ENCODE results near the gene RNFT2. TPM values are rescaled to one million over a fixed set of nuclear protein-coding genes. Genes with fewer than 3 reads are reported as not detected.
"Not testable (repeated sequence)": the region's sequence is repeated elsewhere in the genome, so short reads cannot be mapped to it uniquely, and the experiment has no call there.

RNFT2 gene
- total RNA-seq, 3 donors from 2014 or later = under 0.01 to 1.9 (median 1.6) TPM

GRCh38 chr12:116744766-116745165 is 6.7 kb downstream of the RNFT2 start:
- Histone ChIP-seq H3K4me1 (no peaks in the 10 kb centered on the region), H3K36me3 (no peaks in the 10 kb centered on the region), H3K27ac (no peak overlapping the region), H3K4me3 (no peak overlapping the region), H3K9me3 (no peaks in the 10 kb centered on the region), H3K27me3 (no peaks in the 10 kb centered on the region)
- no peak for TF ChIP-seq POLR2A (IDR thresholded peaks at IDR 0.05)
- no peak for TF ChIP-seq CTCF (IDR thresholded peaks at IDR 0.05)
- TF ChIP-seq POLR2AphosphoS5 (IDR thresholded peaks at IDR 0.05) = no peak
- peak in 1 of 2 donors; percentile 1 for DNase-seq (ENCODE audit: low spot score in 2 of 2)
- intact Hi-C loops (cut with DNase I; ENCODE audit: low total_unique reads) = no loop called here

GRCh38 chr12:116745554-116745953 is 7.4 kb downstream of the RNFT2 start:
- no peak for TF ChIP-seq POLR2AphosphoS5 (IDR thresholded peaks at IDR 0.05)
- no peak for TF ChIP-seq CTCF (IDR thresholded peaks at IDR 0.05)
- TF ChIP-seq POLR2A (IDR thresholded peaks at IDR 0.05) = no peak
- no peaks in the 10 kb centered on the region for H3K4me1 ChIP-seq
- H3K9me3 ChIP-seq = no peaks in the 10 kb centered on the region

GRCh38 chr12:116749884-116750283 is 11.8 kb downstream of the RNFT2 start:
- no peak for DNase-seq (ENCODE audit: low spot score in 2 of 2)
- H3K36me3 ChIP-seq = no peaks in the 10 kb centered on the region
- no peak overlapping the region for H3K4me3 ChIP-seq
- H3K27me3 ChIP-seq = no peaks in the 10 kb centered on the region
- H3K4me1 ChIP-seq = no peaks in the 10 kb centered on the region
- TF ChIP-seq POLR2A (IDR thresholded peaks at IDR 0.05) = no peak
- H3K9me3 ChIP-seq = no peaks in the 10 kb centered on the region
- intact Hi-C loops (cut with DNase I; ENCODE audit: low total_unique reads) = no loop called here
- no peak overlapping the region for H3K27ac ChIP-seq

More at GRCh38 chr12:116745554-116745953, 7.4 kb downstream of the RNFT2 start:
- DNase-seq (ENCODE audit: low spot score in 2 of 2) = no peak
- H3K27ac ChIP-seq = no peak overlapping the region
- H3K36me3 ChIP-seq = no peaks in the 10 kb centered on the region
- no peak overlapping the region for H3K4me3 ChIP-seq
- no peaks in the 10 kb centered on the region for H3K27me3 ChIP-seq
- intact Hi-C loops (cut with DNase I; ENCODE audit: low total_unique reads) = no loop called here

GRCh38 chr12:116750298-116750697 is 12.2 kb downstream of the RNFT2 start:
- H3K36me3 ChIP-seq = no peaks in the 10 kb centered on the region
- intact Hi-C loops (cut with DNase I; ENCODE audit: low total_unique reads) = no loop called here
- no peak overlapping the region for H3K4me3 ChIP-seq
- no peaks in the 10 kb centered on the region for H3K4me1 ChIP-seq
- H3K27ac ChIP-seq = no peak overlapping the region
- no peak for DNase-seq (ENCODE audit: low spot score in 2 of 2)
- no peaks in the 10 kb centered on the region for H3K27me3 ChIP-seq
- H3K9me3 ChIP-seq = no peaks in the 10 kb centered on the region
- TF ChIP-seq POLR2A (IDR thresholded peaks at IDR 0.05) (no peak), CTCF (IDR thresholded peaks at IDR 0.05) (no peak), POLR2AphosphoS5 (IDR thresholded peaks at IDR 0.05) (no peak)

- H3K27ac ChIP-seq; H3K27me3 ChIP-seq; H3K9me3 ChIP-seq; DNase-seq (ENCODE audit: low spot score in 2 of 2); H3K36me3 ChIP-seq; H3K4me1 ChIP-seq; intact Hi-C loops (cut with DNase I; ENCODE audit: low total_unique reads); H3K4me3 ChIP-seq: not testable (repeated sequence)
These were observed 16.0 kb downstream of the RNFT2 start for GRCh38 chr12:116754097-116754496.

GRCh38 chr12:116754783-116755182 is 16.7 kb downstream of the RNFT2 start:
- H3K9me3 ChIP-seq; DNase-seq (ENCODE audit: low spot score in 2 of 2); intact Hi-C loops (cut with DNase I; ENCODE audit: low total_unique reads); H3K4me3 ChIP-seq; H3K27ac ChIP-seq; H3K36me3 ChIP-seq; H3K27me3 ChIP-seq; H3K4me1 ChIP-seq: not testable (repeated sequence)

All from breast epithelium (tissue), 4 donors.